Body of pancreas (tissue), 4 donors: ENCODE data around the gene SH3TC1. TPM values are rescaled to one million over a fixed set of nuclear protein-coding genes. Genes with fewer than 3 reads are reported as not detected.

Experiments
- ATAC-seq: fragments of 150-250 bp; one replicate; pipeline ENCODE4 v1.9.1; 2016
- DNase-seq, 4 donors: peaks; one replicate each; pipeline ENCODE4 v3.0.0-alpha.2; 2019
- H3K27ac ChIP-seq, 4 donors: fragments of 200-600 bp; sonication (generic); 1 replicate in 3 of 4; 2 replicates in 1 of 4; pipeline versions ENCODE4 v1.5.1 to v1.6.1; 2016 to 2019; ENCODE audit warnings: mild to moderate bottlenecking in 1 of 4, mixed read lengths in 1 of 4, moderate library complexity in 1 of 4
- H3K27me3 ChIP-seq, 2 donors: fragments of 200-600 bp; sonication (generic); one replicate each; pipeline ENCODE4 v1.6.0; 2016; ENCODE audit warnings: mild to moderate bottlenecking in 1 of 2
- H3K36me3 ChIP-seq, 2 donors: fragments of 200-600 bp; sonication (generic); replicated peaks in 1 of 2; 2 replicates each; pipeline ENCODE4 v1.5.1; 2016; ENCODE audit warnings: low read depth in 2 of 2; ENCODE audit not compliant: insufficient read depth in 1 of 2
- H3K4me1 ChIP-seq: fragments of 200-600 bp; sonication (generic); one replicate; pipeline ENCODE4 v1.6.0; 2016
- H3K4me3 ChIP-seq, 2 donors: fragments of 200-600 bp; sonication (generic); 1 replicate in 1 of 2; 2 replicates in 1 of 2; pipeline ENCODE4 v1.5.1; 2016 to 2019
- H3K9me3 ChIP-seq, 3 donors: fragments of 200-600 bp; sonication (generic); 1 replicate in 2 of 3; 2 replicates in 1 of 3; pipeline ENCODE4 v1.5.1; 2016
- POLR2A ChIP-seq, 3 donors: fragments of 450-650 bp; IDR thresholded peaks; one replicate each; pipeline ENCODE4 v1.6.1; 2016; ENCODE audit warnings: antibody characterized with exemption in 3 of 3, mild to moderate bottlenecking in 2 of 3
- WGBS, 2 donors: methylation state at CpG; one replicate each; pipeline ENCODE4 v1.1.5; 2017; 5-methylcytosine and 5-hydroxymethylcytosine counted together
- intact Hi-C: fragments of 100-400 bp; cut with DNase I; formaldehyde crosslinking; loops from one replicate; pipeline ENCODE4 v1.15.1; 2023
- total RNA-seq, 2 donors: library from RNA; depleted of rRNA; stranded (reverse); fragments of >200 nt; gene quantifications; one replicate each; pipeline ENCODE4 v1.1.0, GENCODE V29; 2016
- TF ChIP-seq, protein P1 (sequence below), 7 experiments: fragments of 450-650 bp in 4 of 7; fragments of 200-600 bp in 3 of 7; sonication (generic) in 3 of 7; IDR thresholded peaks; one replicate each; pipeline ENCODE4 v1.5.1; 2016 to 2019; ENCODE audit warnings: antibody characterized with exemption in 7 of 7

SH3TC1 gene
- total RNA-seq, 2 donors from 2014 or later = 31.1 to 103 TPM

DNA sequence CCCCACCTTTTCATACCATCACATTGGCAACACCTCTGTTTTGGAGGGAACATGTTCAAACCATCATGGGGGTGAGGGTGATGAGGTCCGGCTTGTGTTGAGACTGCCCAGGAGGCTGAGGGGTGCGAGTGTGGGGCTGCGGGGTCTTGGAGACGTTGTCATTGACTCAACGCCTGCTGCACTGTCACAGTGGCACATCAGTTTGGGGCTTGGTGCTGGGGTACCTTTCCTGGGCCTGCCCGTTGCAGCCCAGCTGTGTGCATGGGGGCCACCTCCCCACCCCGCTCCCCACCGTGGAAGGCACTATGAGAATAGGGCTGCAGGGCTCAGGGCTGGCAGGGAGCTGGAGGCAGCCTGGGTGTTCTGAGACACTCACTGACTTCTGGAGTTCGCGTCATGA lies 72.7 kb downstream of the SH3TC1 start:
- TF ChIP-seq, protein P1, sequence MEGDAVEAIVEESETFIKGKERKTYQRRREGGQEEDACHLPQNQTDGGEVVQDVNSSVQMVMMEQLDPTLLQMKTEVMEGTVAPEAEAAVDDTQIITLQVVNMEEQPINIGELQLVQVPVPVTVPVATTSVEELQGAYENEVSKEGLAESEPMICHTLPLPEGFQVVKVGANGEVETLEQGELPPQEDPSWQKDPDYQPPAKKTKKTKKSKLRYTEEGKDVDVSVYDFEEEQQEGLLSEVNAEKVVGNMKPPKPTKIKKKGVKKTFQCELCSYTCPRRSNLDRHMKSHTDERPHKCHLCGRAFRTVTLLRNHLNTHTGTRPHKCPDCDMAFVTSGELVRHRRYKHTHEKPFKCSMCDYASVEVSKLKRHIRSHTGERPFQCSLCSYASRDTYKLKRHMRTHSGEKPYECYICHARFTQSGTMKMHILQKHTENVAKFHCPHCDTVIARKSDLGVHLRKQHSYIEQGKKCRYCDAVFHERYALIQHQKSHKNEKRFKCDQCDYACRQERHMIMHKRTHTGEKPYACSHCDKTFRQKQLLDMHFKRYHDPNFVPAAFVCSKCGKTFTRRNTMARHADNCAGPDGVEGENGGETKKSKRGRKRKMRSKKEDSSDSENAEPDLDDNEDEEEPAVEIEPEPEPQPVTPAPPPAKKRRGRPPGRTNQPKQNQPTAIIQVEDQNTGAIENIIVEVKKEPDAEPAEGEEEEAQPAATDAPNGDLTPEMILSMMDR (IDR thresholded peaks at IDR 0.05) = no peak
- no peak for TF ChIP-seq POLR2A (IDR thresholded peaks at IDR 0.05)

DNA sequence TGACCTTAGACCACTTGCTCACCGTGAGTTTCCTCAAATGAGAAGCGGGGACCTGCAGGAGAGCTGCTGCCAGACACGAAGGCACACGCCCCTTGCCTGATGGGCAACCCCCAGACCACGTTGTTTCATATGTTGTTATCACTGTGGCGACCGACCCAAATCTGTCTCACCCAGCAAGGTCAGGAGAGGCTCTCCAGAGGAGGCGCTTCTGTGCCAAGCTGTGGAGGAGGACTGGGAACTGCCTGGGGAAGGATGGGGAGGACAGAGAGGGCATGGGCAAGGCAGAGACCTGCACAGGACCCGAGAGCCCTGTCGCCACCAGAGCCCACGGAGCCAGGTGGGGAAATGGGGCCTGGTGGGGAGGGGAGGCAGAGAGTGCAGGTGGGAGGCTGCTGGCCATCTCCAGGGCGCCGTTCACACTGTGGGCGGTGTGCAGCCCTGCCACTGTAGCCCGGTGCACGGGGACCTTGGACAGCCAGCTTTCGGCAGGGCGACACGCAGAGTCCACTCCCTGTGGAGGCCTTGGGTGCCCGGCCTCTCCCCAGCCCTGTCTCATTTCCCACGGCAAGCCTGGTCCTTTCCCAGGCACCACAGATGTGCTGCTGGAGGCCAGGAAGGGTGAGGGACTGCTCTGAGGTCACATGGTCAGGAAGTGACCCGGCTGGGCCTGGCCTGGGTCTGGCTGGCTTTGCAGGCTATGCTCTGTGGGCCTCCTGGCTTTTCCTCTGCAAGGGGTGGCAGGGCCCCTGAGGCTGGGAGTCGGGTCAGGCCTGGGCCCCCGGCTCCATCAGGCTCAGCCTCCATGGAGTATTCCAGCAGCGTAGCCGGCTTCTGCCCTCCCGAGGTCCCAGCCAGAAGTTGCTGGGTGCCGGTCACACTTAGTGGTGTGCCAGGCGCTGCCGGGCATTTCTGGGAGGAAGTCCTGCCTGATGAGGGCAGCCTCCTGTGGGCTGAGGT lies 73.7 kb downstream of the SH3TC1 start:
- DNase-seq = no peak
- Histone ChIP-seq H3K27ac (no peak overlapping the region), H3K27me3 (no peaks in the 10 kb centered on the region), H3K9me3 (no peaks in the 10 kb centered on the region), H3K4me1 (peaks cover 6% of the 10 kb centered on the region), H3K4me3 (no peak overlapping the region), H3K36me3 (no peaks in the 10 kb centered on the region)
- ATAC-seq = no peak
- 52 to 53% methylated on average over 10 to 30 of the region's 30 CpGs for WGBS, 2 donors
- intact Hi-C loops = no loop called here
- no peak for TF ChIP-seq POLR2A (IDR thresholded peaks at IDR 0.05)
- TF ChIP-seq, protein P1 (IDR thresholded peaks at IDR 0.05) = no peak

More for the DNA sequence above, 72.7 kb downstream of the SH3TC1 start:
- DNase-seq (no peak), ATAC-seq (no peak)
- Histone ChIP-seq H3K4me1 (peaks cover 12% of the 10 kb centered on the region), H3K9me3 (no peaks in the 10 kb centered on the region), H3K27ac (no peak overlapping the region), H3K4me3 (no peak overlapping the region), H3K27me3 (no peaks in the 10 kb centered on the region), H3K36me3 (no peaks in the 10 kb centered on the region)
- intact Hi-C loops = no loop called here
- 79% methylated on average over 10 of the region's 10 CpGs; no CpG with 5 or more reads in 1 of the 2 donors for WGBS, 2 donors

DNA sequence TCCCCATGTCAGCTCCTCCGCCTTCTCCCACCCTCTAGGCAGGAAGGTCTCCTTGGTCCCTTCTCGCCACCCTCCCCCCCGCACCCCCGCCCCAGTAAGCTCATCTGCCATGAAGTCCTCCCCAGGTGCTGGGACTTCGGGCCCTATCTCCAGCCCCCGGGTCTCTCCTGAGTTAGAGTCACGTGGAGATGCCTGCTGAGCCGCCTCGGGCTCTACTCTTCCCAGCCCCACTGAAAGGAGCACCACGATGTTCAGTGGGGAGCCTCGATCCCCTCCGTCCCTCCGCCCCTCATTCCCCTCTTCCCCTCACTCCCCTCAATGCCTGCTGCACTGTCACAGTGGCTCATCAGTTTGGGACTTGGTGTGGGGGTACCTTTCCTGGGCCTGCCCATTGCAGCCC lies 74.4 kb downstream of the SH3TC1 start:
- no peaks in the 10 kb centered on the region for H3K36me3 ChIP-seq
- no peak overlapping the region for H3K4me3 ChIP-seq
- no peaks in the 10 kb centered on the region for H3K27me3 ChIP-seq
- intact Hi-C loops = no loop called here
- WGBS, 2 donors = 64 to 69% methylated on average over 10 to 13 of the region's 13 CpGs
- H3K4me1 ChIP-seq = peaks cover 6% of the 10 kb centered on the region
- TF ChIP-seq, protein P1 (IDR thresholded peaks at IDR 0.05) = no peak
- H3K9me3 ChIP-seq = no peaks in the 10 kb centered on the region
- no peak overlapping the region for H3K27ac ChIP-seq
- DNase-seq (no peak), ATAC-seq (no peak)

DNA sequence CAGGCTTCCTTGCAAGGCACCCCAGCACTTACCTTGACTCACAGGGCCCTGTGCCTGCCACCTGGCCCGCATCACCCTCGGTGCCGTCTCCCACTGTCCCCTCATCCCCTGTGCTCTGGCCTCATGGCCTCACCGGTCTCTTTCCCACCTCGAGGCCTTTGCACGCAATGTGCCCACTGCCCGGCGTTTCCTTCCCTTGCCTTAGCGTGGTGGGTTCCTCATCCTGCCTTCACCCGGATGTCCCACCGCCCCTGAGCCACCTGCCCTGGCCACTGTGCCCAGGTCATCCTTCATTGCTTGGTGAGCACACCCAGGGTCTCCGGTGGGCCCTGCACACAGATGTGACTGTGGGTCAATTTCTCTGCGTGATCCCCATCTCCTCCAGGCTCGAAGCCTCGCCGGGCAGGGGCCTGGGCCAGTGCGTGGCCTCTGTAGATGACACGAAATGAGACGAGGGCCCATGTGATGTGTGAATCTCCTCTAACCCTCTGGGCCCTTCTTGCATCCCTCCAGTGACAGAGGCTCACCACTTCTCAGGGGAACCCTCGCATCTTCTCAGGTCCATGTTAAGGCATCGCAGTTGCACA lies 75.1 kb downstream of the SH3TC1 start:
- intact Hi-C loops = no loop called here
- no peaks in the 10 kb centered on the region for H3K9me3 ChIP-seq
- TF ChIP-seq POLR2A (IDR thresholded peaks at IDR 0.05) = no peak
- TF ChIP-seq, protein P1 (IDR thresholded peaks at IDR 0.05) = no peak
- no peaks in the 10 kb centered on the region for H3K36me3 ChIP-seq
- H3K4me1 ChIP-seq = peaks cover 6% of the 10 kb centered on the region
- WGBS, 2 donors = 77 to 83% methylated on average over 15 to 21 of the region's 21 CpGs
- H3K27me3 ChIP-seq = no peaks in the 10 kb centered on the region
- H3K4me3 ChIP-seq = no peak overlapping the region
- no peak for DNase-seq
- ATAC-seq = no peak
- peak overlapping the region in 1 of 4 donors; percentile 3 for H3K27ac ChIP-seq
